Thyroid gland (tissue), 4 donors: ENCODE measurements around the gene RRAGD. TPM values are rescaled to one million over a fixed set of nuclear protein-coding genes. Genes with fewer than 3 reads are reported as not detected.

ENCODE experiments used
- DNase-seq, 2 donors: peaks; one replicate each; pipeline ENCODE4 v3.0.0-alpha.2; 2019
- H3K27ac ChIP-seq, 3 donors: fragments of 200-600 bp; sonication (generic); 1 replicate in 2 of 3; 2 replicates in 1 of 3; pipeline ENCODE4 v1.5.1; 2016 to 2019; ENCODE audit warnings: mild to moderate bottlenecking in 1 of 3, moderate library complexity in 1 of 3
- H3K27me3 ChIP-seq: fragments of 200-600 bp; sonication (generic); one replicate; pipeline ENCODE4 v1.5.1; 2019
- H3K36me3 ChIP-seq, 2 donors: fragments of 200-600 bp; sonication (generic); one replicate each; pipeline ENCODE4 v1.5.1; 2016 to 2019
- H3K4me1 ChIP-seq, 2 donors: fragments of 200-600 bp; sonication (generic); one replicate each; pipeline ENCODE4 v1.5.1; 2017 to 2019
- H3K4me3 ChIP-seq, 3 donors: fragments of 200-600 bp; sonication (generic); replicated peaks in 1 of 3; 1 replicate in 2 of 3; 2 replicates in 1 of 3; pipeline ENCODE4 v1.5.1; 2016; ENCODE audit warnings: mild to moderate bottlenecking in 1 of 3
- H3K9me3 ChIP-seq: fragments of 200-600 bp; sonication (generic); one replicate; pipeline ENCODE4 v1.5.1; 2017
- POLR2A ChIP-seq, 2 donors: fragments of 450-650 bp; IDR thresholded peaks; one replicate each; pipeline ENCODE4 v1.6.1; 2017; ENCODE audit warnings: antibody characterized with exemption in 2 of 2, mild to moderate bottlenecking in 2 of 2, moderate library complexity in 1 of 2
- WGBS, 2 donors: methylation state at CpG; one replicate each; pipeline ENCODE4 v1.1.5; 2017; 5-methylcytosine and 5-hydroxymethylcytosine counted together
- intact Hi-C: fragments of 100-400 bp; cut with DNase I; formaldehyde crosslinking; loops from one replicate; pipeline ENCODE4 v1.15.1; 2023
- total RNA-seq, 4 donors: library from RNA; depleted of rRNA; stranded (reverse); fragments of >200 nt; gene quantifications; one replicate each; pipeline ENCODE4 v1.2.3, GENCODE V29; 2016
- TF ChIP-seq, protein P1 (sequence below), 6 experiments: fragments of 200-600 bp in 3 of 6; fragments of 450-650 bp in 3 of 6; sonication (generic) in 3 of 6; IDR thresholded peaks; one replicate each; pipeline ENCODE4 v1.5.1; 2016 to 2019; ENCODE audit warnings: antibody characterized with exemption in 6 of 6, mild to moderate bottlenecking in 2 of 6, inconsistent platforms in 1 of 6, moderate library complexity in 1 of 6

Gene RRAGD
- total RNA-seq, 4 donors from 2014 or later: 49.8 to 73.0 (median 62.2) TPM

DNA sequence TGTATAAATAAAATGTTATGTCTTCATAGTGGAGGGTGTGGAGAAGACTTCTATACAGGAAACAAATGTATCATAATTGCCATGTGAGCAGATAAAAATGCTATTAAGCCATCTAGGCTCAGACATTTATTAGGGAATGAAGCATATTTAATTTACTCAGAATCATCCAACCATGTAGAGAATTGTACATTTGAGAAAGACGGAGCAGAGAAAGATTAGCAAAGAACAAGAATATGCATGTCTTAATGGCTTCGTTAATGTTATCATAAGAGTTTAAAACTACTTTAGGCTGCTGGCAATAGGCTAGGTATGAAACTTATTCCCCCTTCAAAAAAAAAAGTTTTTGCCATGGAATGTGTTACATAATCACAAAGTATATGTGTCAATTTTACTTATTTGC lies 26.9 kb upstream of the RRAGD start:
- 98 to 99% methylated on average over 2 of the region's 2 CpGs for WGBS, 2 donors
- no peak overlapping the region for H3K4me3 ChIP-seq
- H3K9me3 ChIP-seq: no peaks in the 10 kb centered on the region
- H3K36me3 ChIP-seq: no peaks in the 10 kb centered on the region
- H3K27ac ChIP-seq: no peak overlapping the region
- no peaks in the 10 kb centered on the region for H3K4me1 ChIP-seq
- DNase-seq: no peak
- TF ChIP-seq POLR2A (IDR thresholded peaks at IDR 0.05): no peak
- H3K27me3 ChIP-seq: no peaks in the 10 kb centered on the region
- intact Hi-C loops: no loop called here

DNA sequence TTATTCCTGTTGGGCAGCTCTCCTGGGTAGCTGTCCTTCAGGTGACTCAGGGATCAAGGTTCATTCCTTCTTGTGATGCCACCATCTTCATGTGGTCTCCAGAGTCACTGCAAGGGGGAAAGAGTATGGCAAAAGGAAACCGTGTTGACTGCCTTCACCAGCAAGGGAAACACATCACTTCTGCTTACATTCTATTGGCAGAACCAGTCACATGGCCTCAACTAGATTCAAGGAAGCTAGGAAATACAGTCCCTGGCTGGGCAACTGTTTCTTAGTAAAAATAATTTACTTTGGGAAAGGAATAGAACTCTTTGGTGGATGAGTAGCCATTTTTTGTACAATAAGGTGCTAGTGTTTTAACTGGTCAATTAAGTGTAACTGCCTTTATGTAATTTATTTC lies 26.2 kb upstream of the RRAGD start:
- Histone ChIP-seq H3K27ac (no peak overlapping the region), H3K9me3 (no peaks in the 10 kb centered on the region)
- intact Hi-C loops: no loop called here

DNA sequence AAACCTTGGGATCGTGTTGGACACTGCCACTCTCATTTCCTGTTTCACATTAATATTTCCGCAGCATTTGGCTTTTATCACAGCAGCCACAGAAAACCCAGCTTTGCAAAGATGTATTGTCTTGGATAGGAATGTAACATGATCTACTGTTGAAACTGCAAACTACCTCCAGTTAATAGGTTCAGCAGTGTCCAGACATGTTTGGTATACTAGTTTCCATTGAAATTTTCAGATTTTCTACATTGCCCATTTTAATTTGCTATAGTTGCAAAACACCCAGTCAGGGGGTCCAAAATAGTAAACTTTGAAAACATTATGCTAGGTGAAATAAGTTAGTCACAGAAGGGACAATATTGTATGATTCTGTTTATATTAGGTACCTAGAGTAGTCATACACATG lies 24.2 kb upstream of the RRAGD start:
- Histone ChIP-seq H3K27ac (no peak overlapping the region), H3K4me1 (peaks cover 3 to 5% of the 10 kb centered on the region in 2 donors), H3K36me3 (no peaks in the 10 kb centered on the region), H3K27me3 (no peaks in the 10 kb centered on the region), H3K4me3 (no peak overlapping the region), H3K9me3 (no peaks in the 10 kb centered on the region)
- 66 to 69% methylated on average over 2 of the region's 2 CpGs for WGBS, 2 donors
- DNase-seq: no peak
- TF ChIP-seq, protein P1, sequence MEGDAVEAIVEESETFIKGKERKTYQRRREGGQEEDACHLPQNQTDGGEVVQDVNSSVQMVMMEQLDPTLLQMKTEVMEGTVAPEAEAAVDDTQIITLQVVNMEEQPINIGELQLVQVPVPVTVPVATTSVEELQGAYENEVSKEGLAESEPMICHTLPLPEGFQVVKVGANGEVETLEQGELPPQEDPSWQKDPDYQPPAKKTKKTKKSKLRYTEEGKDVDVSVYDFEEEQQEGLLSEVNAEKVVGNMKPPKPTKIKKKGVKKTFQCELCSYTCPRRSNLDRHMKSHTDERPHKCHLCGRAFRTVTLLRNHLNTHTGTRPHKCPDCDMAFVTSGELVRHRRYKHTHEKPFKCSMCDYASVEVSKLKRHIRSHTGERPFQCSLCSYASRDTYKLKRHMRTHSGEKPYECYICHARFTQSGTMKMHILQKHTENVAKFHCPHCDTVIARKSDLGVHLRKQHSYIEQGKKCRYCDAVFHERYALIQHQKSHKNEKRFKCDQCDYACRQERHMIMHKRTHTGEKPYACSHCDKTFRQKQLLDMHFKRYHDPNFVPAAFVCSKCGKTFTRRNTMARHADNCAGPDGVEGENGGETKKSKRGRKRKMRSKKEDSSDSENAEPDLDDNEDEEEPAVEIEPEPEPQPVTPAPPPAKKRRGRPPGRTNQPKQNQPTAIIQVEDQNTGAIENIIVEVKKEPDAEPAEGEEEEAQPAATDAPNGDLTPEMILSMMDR (IDR thresholded peaks at IDR 0.05): no peak
- TF ChIP-seq POLR2A (IDR thresholded peaks at IDR 0.05): no peak
- intact Hi-C loops: no loop called here

More for the DNA sequence above, 26.2 kb upstream of the RRAGD start:
- Histone ChIP-seq H3K4me3 (no peak overlapping the region), H3K27me3 (no peaks in the 10 kb centered on the region), H3K4me1 (no peaks in the 10 kb centered on the region), H3K36me3 (no peaks in the 10 kb centered on the region)
- WGBS, 2 donors: 76 to 77% methylated on average over 1 of the region's 1 CpG
- TF ChIP-seq POLR2A (IDR thresholded peaks at IDR 0.05): no peak
- TF ChIP-seq, protein P1 (IDR thresholded peaks at IDR 0.05): no peak
- DNase-seq: no peak

DNA sequence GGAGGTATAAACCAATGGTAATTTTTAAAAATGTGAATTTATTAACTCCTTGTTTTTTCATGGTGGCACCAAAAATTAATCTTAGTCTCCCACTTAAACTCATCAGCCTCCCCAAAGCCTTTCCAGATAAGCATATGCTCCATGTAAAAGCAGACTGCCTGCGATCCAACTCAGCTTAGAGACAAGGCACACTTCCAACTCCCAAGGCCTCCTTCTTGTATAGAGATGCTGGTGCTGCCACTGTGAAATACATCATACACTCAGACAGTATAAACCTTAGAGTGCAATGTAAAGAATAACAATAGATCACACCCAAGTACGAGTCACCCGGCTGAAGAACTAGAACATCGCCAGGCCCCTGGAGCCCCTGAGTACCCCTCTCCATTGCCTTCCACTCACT lies 22.9 kb upstream of the RRAGD start:
- no peaks in the 10 kb centered on the region for H3K27me3 ChIP-seq
- DNase-seq: no peak
- WGBS, 2 donors: 89 to 91% methylated on average over 4 of the region's 4 CpGs
- no peak overlapping the region for H3K27ac ChIP-seq
- no peak overlapping the region for H3K4me3 ChIP-seq
- H3K36me3 ChIP-seq: no peaks in the 10 kb centered on the region
- intact Hi-C loops: loop anchor here (5.0 kb wide), 1 partner anchor 177 kb away; no protein-coding TSS in a partner anchor
- peaks cover 3 to 5% of the 10 kb centered on the region in 2 donors for H3K4me1 ChIP-seq
- TF ChIP-seq, protein P1 (IDR thresholded peaks at IDR 0.05): no peak
- TF ChIP-seq POLR2A (IDR thresholded peaks at IDR 0.05): no peak
- H3K9me3 ChIP-seq: no peaks in the 10 kb centered on the region

DNA sequence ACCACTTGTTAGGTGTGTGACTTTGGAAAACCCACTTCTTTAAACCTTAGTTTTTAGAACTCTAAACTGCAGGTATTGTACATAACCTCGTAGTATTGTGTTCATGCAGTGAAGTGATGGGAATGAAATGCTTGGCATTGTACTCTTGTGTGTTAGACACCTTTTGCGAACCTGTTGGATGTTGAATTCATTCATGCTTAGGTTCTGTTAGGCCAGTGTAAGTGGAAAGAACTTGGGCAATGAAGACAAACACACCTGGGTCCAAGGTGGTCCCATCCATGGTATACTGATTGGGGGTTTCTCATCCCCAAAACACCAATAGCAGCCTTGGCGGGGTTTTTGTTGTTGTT lies 22.1 kb upstream of the RRAGD start:
- DNase-seq: no peak
- Histone ChIP-seq H3K36me3 (no peaks in the 10 kb centered on the region), H3K9me3 (no peaks in the 10 kb centered on the region), H3K4me3 (no peak overlapping the region), H3K27ac (no peak overlapping the region), H3K27me3 (no peaks in the 10 kb centered on the region), H3K4me1 (peaks cover 3 to 5% of the 10 kb centered on the region in 2 donors)
- TF ChIP-seq POLR2A (IDR thresholded peaks at IDR 0.05): no peak
- TF ChIP-seq, protein P1 (IDR thresholded peaks at IDR 0.05): no peak
- intact Hi-C loops: loop anchor here (5.0 kb wide), 1 partner anchor 178 kb away; no protein-coding TSS in a partner anchor
- 72 to 78% methylated on average over 3 of the region's 3 CpGs for WGBS, 2 donors
